GM19025 (cell line): ENCODE results near the gene CBL.

ENCODE experiments used
- ATAC-seq: cut with Tn5 transposase; IDR thresholded peaks from one replicate; pipeline ENCODE4 v1.9.1; 2021; ENCODE audit warnings: mild to moderate bottlenecking, low read depth, moderate library complexity; ENCODE audit not compliant: unreplicated experiment

The CBL gene

GRCh38 chr11:119305556-119306372 is 99.6 kb downstream of the CBL start:
- ATAC-seq, result no peak

DNA sequence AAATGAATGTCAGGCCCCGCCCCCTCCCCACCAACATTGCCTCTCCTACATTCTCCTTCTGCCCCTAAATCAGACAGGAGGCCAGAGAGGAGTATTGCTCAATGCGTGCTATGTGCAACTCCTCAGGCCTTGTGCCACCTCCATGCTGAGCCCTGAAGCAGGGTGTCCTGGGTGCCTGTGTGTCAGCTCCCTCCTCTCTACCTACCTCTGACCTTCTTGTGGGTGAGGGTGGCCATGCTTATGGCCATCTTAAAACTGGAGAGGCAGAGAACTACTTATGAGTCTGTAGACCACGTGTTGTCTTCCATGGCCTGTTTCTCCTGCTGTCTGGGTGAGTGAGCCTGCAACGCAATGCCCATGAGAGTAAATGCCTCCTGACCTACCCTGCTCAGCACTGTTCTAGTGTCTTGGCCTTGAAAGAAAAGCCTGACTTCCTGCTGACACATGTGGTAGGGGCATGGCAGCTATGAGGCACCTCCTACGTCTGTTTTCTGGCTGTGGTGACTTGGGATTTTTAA is 100.3 kb downstream of the CBL start:
- no peak for ATAC-seq

- ATAC-seq, result no peak
Measured at GRCh38 chr11:119307219-119307618, 101.1 kb downstream of the CBL start.

- no peak for ATAC-seq
Measured at GRCh38 chr11:119307974-119308373, 101.8 kb downstream of the CBL start.

GRCh38 chr11:119309411-119309810 is 103.3 kb downstream of the CBL start:
- ATAC-seq, result no peak

DNA sequence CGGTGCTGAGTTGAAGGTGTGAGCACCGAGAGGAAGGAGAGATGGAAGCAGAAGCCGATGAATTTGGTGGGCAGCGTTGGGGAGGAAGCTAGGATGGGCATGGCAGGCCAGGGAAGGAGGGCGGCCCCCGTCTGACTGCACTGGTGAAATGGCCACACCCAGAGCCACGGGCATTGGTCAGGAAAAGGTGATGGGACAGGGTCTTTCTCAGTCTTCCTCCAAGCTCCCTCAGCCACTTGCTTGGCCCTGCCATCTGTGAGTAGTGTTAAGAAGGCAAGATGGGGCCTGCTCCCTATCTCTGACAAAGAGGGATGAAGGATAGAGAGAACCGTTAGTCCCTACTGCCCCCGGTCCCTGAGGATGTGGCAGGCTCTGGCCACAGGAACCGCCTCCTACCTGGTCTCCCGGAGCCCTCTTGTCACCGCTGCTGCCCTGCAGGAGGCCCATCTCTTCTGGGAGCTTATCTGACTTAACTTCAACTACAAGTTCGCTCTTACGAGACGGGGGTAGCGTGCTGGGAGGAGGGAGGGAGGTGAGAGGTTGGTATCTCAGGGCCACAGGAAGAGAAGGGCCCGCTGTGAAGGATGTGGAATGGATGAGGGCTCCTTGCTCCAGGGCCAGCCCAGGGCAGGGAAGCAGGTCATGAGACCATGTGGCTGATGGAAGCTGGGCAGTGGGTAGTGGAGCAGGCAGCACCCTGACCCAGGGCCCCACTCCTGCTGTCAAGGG is 104.0 kb downstream of the CBL start:
- no peak for ATAC-seq

GRCh38 chr11:119310682-119311052 is 104.5 kb downstream of the CBL start:
- ATAC-seq, result no peak

DNA sequence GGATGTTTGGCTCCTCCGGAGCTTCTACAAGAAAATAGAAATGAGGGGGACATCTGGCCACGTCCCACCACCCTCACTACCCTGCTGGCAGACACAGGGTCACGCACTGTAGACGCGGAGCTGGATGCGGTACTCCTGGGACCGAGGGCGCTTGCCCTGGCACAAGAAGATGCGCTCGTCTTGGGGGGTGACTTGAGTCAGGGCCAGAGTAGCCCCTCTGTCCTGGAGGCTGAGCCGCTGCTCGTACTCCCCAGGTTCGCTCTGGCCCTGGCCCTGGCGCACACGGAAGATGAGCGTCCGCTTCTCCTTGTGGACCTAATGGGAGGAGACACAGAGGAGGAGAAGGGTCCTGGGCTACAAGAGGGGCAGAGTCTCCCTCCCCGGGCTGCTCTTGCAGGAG is 108.6 kb downstream of the CBL start:
- ATAC-seq, result no peak

DNA sequence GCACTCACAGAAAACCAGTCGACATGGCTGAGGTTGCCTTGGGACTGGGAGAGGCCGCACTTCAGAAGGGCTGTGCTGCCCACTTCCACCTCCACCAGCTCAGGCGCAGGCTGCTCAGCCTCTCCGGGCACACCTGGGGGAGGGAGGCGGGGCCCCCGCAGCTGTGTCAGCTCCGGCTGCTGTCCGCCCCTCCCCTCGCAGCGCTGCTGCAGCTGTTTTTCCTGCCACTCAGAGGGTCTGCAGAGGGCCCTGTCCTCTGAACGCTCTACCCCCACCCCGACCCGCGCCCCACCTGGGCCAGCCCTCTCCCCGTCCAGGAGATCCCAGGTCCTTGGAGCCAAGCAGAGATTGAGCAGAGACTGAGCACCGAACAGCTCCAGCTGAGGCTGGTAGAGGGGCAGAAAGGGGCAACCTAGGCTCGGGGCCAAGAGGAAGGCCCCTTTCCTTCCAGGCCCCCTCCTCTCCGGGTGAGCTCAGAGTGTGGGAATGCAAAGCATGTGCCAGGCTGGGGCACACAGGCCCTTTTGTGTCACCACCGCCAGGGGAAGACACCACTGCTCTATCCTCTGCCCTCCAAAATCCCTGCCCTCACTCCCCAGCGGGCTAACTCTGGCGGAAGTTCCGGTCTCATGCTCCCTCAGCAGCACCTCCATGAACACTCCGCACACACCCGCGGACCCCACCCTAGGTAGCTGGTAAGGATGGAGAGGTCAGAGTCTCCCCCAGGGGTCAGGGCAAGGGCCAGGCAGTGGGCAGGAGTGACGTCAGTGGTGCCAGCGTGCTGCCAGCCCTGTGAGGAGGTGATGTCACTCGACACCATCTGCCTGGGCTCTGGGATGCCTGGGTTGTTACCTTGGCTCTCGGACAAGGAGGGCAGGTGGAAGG is 109.2 kb downstream of the CBL start:
- no peak for ATAC-seq

DNA sequence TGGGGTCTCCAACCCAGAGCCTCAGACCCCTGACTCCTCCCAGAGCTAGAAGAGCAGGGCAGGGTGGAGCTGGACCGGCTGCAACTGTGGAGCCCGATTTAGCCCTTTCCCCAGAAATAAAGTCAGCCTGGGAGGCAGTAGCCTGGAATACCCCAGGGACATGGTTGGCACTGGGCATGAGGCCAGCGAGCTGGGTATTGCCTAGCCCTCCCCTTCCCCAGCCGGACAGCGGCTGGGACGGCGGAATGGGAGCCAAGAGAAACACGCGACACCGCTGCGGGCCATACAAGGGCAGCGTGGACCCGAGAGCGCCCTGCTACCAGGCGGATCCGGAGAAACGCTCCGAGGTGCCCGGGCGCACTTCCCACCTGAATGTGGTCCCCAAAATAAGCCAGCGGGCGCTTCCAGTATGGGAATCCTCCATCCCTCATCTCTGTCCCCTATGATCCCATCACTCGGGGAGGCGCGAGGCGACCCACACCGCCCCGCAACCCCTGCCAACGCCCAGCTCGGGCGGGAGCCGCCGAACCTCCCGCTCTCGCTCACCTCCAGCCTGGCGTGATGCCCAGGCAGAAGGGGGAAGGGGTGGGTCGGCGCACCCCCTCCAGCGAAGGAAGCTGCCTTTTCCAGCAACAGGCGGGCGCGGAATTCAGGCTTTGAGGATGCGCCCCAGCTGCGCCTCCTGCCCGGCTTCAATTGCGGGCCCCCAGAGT is 110.0 kb downstream of the CBL start:
- ATAC-seq, result no peak

DNA sequence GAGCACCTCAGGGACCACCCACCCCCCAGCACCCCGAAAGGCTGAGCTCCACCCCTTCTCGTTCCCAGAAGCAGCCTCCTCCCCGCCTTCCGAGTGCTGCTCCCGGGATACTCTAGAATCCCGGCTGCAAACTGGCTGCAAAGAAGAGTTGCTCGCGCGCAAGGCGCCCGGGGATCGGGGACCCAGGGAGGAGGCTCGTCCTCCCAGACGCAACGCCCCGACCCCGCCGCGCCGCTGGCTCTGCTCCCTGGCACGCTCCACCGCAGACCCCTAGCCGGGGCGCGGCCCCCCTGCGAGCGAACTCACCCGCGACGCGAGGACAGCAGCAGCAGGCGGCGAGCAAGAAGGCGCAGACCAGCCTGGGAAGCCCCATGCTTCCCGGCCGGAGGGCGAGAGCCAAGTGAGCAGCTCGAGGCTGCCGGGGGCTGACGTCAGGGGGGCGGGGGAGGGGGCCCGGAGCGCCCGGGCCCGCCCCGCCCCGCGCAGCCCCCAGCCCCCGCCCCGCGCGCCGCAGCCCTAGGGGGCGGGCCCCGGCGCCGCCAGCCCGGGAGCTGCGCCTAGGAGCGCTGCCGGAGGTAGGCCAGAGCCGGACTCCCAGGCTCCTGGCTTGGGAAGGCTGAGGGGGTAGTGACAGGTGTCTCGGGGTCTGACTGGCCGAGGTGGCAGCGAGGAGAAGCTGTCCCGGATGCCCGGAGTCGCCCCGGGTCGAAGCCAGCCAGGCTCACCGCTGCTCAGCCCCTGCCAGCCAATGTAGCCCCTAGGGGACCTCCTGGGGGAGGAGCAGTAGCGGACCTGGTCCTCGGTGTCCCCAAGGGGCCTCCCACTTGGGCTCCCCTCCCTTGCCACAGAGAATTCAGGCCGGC is 110.8 kb downstream of the CBL start, which contains the start of gene MCAM:
Gene MCAM (minus strand): TSS at position 402 of the 863 bp plus-strand sequence. CDS start 29 bp downstream, at position 373.
- no peak for ATAC-seq

DNA sequence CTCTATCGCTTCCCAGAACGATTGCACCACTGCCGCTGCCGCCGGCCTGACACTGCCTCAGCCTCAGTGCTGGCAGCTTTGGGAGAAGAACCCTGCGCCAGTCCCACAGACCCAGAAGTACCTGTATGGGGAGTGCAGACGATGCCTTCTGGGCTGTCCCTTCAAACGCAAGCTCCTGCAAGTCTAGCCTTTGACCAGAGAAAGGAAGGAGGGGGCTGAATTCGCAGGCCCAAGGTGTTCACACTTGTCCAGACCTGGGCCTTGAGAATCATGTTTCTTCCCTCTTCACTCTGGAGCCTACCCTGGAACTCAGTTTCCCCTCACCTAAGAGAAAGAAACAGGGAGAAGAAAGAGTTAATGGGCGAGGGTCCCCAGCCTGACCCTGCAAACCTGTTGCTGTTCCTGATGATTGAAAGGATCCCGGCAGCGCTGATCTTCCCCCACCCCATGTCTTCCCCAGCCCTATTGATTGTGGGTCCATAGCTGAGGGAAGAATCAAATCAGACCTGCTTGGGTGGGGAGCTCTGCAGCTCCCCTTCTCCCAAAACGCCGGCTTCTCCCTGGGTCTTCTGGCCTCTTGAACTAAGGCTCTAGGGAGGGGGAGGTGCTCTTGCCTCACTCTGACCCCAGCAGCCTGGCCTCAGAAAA is 111.6 kb downstream of the CBL start:
- no peak for ATAC-seq

DNA sequence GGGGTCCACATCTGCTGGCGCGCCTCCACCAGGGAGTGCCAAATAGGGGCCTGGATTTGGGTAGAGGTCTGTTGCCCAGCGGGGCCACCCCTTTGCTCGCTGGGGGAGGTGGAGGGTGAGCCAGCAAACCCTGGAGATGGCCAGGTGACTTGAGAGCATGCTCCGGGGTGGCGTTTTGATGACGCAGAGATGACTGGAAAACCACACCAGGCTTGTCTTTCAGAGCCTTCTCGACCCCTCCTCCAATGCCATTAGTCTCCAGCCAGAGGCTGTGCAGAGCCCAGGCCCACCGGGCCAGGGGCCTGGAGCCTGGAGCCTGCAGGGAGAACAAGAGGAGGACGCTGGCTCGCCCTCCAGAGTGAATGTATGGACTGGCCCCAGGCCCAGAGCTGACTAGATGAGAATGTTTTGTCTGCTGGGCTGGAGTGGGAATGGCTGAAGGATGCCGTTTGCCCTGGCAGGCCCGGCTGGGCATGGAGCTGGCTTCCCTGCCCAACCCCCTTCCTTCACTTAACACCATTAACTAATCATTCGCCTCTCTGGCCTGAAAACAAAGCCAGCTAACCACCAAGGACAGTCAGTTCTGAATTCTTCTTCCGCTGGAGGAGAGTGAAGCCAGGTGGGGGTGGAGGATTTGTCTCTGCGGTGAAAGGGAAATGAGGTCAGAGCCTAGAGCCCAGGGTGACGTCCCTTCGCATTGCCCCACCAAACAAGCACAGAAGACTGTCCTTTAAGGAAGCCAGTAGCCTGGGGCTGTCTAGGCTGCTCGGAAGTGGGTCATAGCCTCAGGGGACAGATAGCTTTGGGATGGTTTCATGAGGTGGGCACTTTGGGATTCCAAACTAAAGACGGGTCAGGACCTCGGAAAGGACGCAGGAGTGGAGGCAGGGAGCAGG is 112.3 kb downstream of the CBL start:
- no peak for ATAC-seq

DNA sequence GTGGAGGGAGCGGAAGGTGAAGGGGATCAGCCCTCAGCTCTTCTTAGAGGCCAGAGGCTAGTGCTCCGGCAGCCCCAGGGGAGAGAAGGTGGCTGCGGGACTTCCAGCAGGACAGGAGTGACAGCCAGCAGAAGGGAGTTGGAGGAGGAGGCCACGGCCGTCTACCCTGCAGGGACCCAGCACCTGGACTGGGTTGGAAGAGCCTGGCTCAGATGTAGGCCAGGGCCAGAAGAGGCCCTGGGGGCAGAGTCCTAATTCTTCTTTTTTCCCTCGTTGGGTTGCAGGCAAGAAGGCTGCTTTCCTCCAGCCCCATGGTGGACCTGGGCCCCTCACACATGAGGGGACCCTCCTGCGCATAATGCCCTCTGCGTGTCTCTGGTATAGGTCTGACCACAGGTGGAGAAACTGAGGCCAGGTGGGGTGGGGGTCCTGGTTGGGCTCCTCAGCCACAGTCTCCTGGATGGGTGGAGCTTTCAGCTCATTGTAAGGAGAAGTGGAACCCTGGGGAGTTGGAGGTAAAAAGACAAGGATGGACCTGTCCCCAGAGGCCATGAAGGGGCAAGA is 113.1 kb downstream of the CBL start:
- ATAC-seq, result no peak

DNA sequence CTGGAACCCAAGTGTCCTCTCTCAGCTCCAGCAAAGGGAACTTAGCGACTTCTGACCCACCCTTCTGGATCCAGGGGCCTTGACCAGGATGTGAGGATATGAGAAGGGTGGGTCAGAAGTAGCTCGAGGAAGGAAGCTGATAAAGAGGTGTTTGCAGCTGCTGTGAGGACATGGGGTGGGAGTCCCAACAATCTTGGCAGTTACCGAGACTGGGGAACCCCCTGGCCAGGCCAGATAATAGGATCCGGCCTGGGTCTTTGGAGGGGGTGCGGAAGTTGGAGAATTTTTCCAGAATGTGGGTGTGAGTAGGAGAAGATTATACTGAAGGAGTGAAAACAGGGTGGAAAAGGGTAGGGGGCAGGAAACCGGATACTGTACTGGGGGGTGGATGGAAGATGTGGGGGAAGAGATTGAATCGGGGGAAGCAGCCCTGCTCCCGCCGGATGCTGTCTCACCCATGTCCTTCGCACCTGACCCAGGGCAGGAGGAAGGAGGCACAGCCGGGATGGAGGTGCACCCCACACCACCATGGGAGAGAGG is 113.6 kb downstream of the CBL start:
- ATAC-seq, result no peak

- no peak for ATAC-seq
Measured at GRCh38 chr11:119320240-119320775, 114.2 kb downstream of the CBL start.
